ENCODE measurements around the gene ACAP2. TPM values are rescaled to one million over a fixed set of nuclear protein-coding genes. Genes with fewer than 3 reads are reported as not detected.
A peak's percentile ranks its signal among the peaks of the same experiment; 100 is the strongest.

ACAP2 gene
- total RNA-seq, 1 donor from 2014 or later = 38.2 TPM

DNA sequence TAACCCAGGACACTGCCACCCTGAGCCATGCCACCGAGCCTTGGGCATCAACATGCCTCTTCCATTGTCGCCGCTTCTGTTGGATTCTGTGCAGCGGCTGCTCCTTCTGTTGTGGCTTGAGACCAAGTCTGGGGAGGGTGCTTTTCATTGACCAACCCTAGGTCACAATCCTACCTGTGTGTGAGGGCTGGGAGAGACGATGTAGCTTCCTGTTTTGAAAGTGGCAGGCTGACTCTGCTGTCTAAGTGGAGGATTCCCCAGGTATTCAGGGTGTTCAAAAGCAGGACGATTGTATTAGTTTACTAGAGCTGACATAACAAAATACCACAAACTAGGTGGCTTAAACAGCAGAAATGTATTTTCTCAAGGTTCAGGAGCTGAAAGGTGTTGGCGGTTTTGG lies 13.0 kb upstream of the ACAP2 start:
- DNase-seq (ENCODE audit: low spot score) = no peak
- Mint-ChIP-seq H3K36me3 (ENCODE audit: low read depth) (no peaks in the 10 kb centered on the region), H3K4me3 (peak overlapping the region; percentile 11), H3K4me1 (ENCODE audit: low read depth) (peaks cover 21% of the 10 kb centered on the region), H3K27ac (no peak overlapping the region), H3K27me3 (ENCODE audit: insufficient read depth) (peaks cover 6% of the 10 kb centered on the region), H3K9me3 (no peaks in the 10 kb centered on the region)
- intact Hi-C loops (cut with micrococcal nuclease) = loop anchor here (5.0 kb wide), 1 partner anchor 183 kb away; the partner anchor contains the start of gene XXYLT1

DNA sequence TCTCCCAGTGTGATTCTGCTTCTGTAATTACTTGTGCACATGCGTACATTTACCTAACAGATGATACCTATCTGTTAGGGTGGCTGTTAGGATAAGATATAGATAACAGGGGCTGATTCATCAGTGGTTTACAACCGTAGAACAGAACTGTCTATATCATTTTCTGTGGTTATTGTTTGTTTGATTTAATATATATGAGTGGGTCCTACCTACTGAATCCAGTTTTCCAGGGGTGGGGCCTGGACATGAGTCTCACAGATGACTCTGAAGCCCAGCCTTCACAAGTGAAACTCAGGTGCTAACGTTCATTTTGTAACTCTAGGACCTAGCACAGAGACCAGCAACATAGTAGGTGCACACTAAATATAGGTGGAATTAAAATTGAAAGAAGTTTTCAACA lies 10.4 kb upstream of the ACAP2 start:
- H3K4me1 Mint-ChIP-seq (ENCODE audit: low read depth) = peaks cover 15% of the 10 kb centered on the region
- intact Hi-C loops (cut with micrococcal nuclease) = no loop called here
- DNase-seq (ENCODE audit: low spot score) = no peak
- no peaks in the 10 kb centered on the region for H3K36me3 Mint-ChIP-seq (ENCODE audit: low read depth)
- no peak overlapping the region for H3K4me3 Mint-ChIP-seq
- H3K27me3 Mint-ChIP-seq (ENCODE audit: insufficient read depth) = peaks cover 6% of the 10 kb centered on the region
- no peaks in the 10 kb centered on the region for H3K9me3 Mint-ChIP-seq
- H3K27ac Mint-ChIP-seq = no peak overlapping the region

DNA sequence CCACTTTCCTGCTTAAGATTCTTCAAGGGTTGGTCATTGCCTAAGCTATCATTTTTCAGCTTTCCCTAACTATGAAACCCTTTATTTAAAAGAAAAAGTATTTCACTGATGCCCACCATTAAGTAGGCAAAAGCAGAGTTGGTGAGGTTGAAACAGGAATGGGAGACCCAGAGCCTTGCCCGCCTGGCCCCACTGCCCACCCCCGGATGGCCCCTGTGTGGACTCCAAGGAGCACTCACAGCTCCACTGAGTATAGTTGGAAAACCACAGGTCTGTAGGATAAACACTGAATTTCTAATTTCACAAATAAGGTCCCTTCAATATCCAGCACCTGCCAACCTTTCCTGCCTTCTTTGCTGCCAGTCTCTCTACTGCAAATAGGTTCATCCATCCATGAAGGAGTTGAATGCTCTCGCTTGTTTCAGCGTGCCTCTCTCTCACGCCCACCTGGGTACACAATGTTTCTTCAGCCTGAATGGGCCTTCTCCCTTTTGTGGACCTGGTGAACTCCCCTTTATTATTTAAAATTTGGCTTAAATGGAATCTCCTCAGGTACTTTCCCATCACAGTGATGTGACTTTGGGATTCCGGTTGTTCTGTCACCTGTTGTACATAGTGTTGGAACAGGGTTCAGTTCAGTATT lies 8.7 kb upstream of the ACAP2 start:
- peaks cover 6% of the 10 kb centered on the region for H3K27me3 Mint-ChIP-seq (ENCODE audit: insufficient read depth)
- H3K27ac Mint-ChIP-seq = no peak overlapping the region
- no peaks in the 10 kb centered on the region for H3K9me3 Mint-ChIP-seq
- H3K4me1 Mint-ChIP-seq (ENCODE audit: low read depth) = peaks cover 12% of the 10 kb centered on the region
- H3K36me3 Mint-ChIP-seq (ENCODE audit: low read depth) = no peaks in the 10 kb centered on the region
- no peak overlapping the region for H3K4me3 Mint-ChIP-seq
- intact Hi-C loops (cut with micrococcal nuclease) = no loop called here
- DNase-seq (ENCODE audit: low spot score) = no peak

DNA sequence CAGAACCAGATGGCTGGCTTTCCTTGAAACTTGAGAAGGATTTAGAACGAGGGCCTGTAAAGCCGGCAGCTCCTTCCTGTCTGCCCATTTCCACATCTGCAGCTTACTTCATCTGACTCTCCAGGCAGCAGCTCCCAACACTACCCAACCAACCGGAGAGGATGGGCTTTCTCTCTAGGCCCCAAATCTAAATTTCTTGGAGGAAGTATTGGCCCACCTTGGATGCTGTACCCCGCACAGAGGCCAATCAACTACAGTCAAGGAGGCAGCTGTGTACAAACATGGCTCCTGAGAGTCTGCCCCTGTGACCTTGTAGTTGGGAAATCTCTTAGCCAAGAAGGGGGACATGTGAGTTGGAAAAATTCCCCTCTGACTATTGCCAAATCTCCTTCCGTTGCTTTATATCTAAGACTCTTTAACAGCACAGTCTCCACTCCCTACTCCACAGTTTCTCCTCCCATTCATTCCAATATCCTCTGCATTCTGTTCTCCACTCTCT lies 8.0 kb upstream of the ACAP2 start:
- no peak for DNase-seq (ENCODE audit: low spot score)
- intact Hi-C loops (cut with micrococcal nuclease) = no loop called here
- no peak overlapping the region for H3K4me3 Mint-ChIP-seq
- H3K9me3 Mint-ChIP-seq = no peaks in the 10 kb centered on the region
- H3K27ac Mint-ChIP-seq = no peak overlapping the region
- peaks cover 6% of the 10 kb centered on the region for H3K27me3 Mint-ChIP-seq (ENCODE audit: insufficient read depth)
- H3K36me3 Mint-ChIP-seq (ENCODE audit: low read depth) = no peaks in the 10 kb centered on the region
- peaks cover 13% of the 10 kb centered on the region for H3K4me1 Mint-ChIP-seq (ENCODE audit: low read depth)

DNA sequence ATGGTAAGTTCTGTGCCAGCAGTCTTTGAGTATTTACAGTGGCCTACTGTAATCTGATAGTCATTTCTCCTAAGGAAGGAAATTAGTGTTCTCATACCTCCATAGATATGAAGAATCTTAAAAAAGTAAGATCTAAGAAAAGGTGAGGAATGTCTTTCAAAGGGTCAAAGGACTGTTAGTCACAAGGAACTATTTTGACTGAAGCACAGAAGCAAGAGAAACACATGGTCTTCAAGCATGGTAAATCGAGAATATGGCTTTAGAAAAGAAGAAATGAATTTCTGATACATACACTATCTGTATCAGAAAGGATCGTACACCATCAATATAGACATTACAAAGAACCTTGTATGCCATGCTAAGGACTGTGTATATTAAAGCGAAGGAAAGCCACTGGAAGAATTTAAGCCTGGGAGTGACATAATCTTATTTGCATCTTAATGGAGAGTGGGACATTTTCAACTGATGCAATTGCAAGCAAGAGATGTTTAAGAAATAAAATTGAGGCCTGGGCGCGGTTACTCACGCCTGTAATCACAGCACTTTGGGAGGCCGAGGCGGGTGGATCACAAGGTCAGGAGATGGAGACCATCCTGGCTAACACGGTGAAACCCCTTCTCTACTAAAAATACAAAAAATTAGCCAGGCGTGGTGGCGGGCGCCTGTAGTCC lies 5.5 kb upstream of the ACAP2 start:
- no peaks in the 10 kb centered on the region for H3K9me3 Mint-ChIP-seq
- H3K4me1 Mint-ChIP-seq (ENCODE audit: low read depth) = peaks cover 18% of the 10 kb centered on the region
- H3K27me3 Mint-ChIP-seq (ENCODE audit: insufficient read depth) = peaks cover 6% of the 10 kb centered on the region
- no peak for DNase-seq (ENCODE audit: low spot score)
- H3K36me3 Mint-ChIP-seq (ENCODE audit: low read depth) = no peaks in the 10 kb centered on the region
- intact Hi-C loops (cut with micrococcal nuclease) = loop anchor here (10.0 kb wide), 2 partner anchors 456 to 964 kb away; partner anchors contain the start of genes ATP13A3 and TNK2
- no peak overlapping the region for H3K27ac Mint-ChIP-seq
- no peak overlapping the region for H3K4me3 Mint-ChIP-seq

DNA sequence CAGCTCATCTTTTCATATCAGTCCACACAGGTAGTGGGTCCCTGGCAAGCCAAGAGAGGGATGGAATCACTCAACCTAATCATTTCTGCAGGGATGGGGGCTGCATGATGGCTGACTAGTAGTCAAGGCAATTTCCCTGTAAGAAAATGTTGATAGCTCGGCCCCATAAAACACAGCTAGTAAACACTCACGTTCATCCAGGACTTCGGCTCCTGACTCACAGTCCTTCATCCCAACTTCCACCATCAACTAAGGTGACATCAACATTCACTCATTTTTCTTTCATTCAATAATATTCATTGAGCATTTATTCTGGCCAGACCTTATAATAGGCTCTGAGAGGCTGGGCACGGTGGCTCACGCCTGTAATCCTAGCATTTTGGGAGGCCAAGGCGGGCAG lies 4.4 kb upstream of the ACAP2 start:
- no peak overlapping the region for H3K4me3 Mint-ChIP-seq
- H3K4me1 Mint-ChIP-seq (ENCODE audit: low read depth) = peaks cover 21% of the 10 kb centered on the region
- H3K9me3 Mint-ChIP-seq = no peaks in the 10 kb centered on the region
- intact Hi-C loops (cut with micrococcal nuclease) = loop anchor here (10.0 kb wide), 2 partner anchors 458 to 962 kb away; partner anchors contain the start of genes ATP13A3 and TNK2
- no peak for DNase-seq (ENCODE audit: low spot score)
- no peak overlapping the region for H3K27ac Mint-ChIP-seq
- peaks cover 6% of the 10 kb centered on the region for H3K27me3 Mint-ChIP-seq (ENCODE audit: insufficient read depth)
- H3K36me3 Mint-ChIP-seq (ENCODE audit: low read depth) = no peaks in the 10 kb centered on the region

DNA sequence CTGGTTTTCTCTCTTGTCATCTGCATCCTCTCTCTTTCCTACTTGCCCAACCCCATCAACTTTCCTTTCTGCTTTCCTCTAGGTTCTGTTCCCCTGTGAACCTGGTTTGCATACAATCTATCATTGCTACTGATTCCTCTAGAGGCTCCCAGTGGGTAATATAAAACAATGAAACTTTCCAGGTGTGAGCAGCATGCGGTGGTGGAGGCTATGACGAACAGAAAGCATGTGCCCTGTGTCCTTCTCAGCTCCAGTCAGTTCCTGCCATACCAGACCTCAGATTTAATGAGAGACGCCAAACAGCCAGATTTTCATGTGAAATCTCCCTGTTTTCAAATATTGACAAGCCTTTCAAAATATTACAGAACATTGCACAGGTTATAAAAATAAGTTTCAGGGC lies 3.5 kb upstream of the ACAP2 start:
- intact Hi-C loops (cut with micrococcal nuclease) = loop anchor here (10.0 kb wide), 2 partner anchors 458 to 962 kb away; partner anchors contain the start of genes ATP13A3 and TNK2
- no peak for DNase-seq (ENCODE audit: low spot score)
- no peak overlapping the region for H3K4me3 Mint-ChIP-seq
- peak overlapping the region; percentile 6 for H3K27ac Mint-ChIP-seq
- H3K4me1 Mint-ChIP-seq (ENCODE audit: low read depth) = peaks cover 26% of the 10 kb centered on the region
- H3K9me3 Mint-ChIP-seq = no peaks in the 10 kb centered on the region
- H3K36me3 Mint-ChIP-seq (ENCODE audit: low read depth) = no peaks in the 10 kb centered on the region
- peaks cover 2% of the 10 kb centered on the region for H3K27me3 Mint-ChIP-seq (ENCODE audit: insufficient read depth)

DNA sequence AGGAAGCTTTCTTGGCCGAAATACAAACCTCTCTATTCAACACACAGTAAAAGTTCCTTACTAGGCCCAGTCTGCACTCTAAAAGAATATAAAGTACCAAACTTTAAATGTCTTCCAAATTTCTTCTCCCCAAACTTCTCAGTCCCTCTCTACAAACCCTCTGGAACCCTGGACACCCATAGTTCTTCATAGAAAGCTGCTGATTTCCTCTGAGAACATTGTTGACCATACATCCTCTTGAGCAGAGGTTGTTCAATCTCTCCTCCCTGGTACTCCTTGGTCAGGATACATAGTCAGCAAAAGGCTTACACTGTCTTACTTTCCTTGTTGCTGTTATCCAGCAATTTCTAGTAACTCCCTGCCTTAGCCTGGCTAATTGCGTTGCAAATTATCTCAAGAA lies 3.1 kb upstream of the ACAP2 start:
- DNase-seq (ENCODE audit: low spot score) = no peak
- Mint-ChIP-seq H3K9me3 (no peaks in the 10 kb centered on the region), H3K27me3 (ENCODE audit: insufficient read depth) (peaks cover 2% of the 10 kb centered on the region), H3K4me1 (ENCODE audit: low read depth) (peaks cover 31% of the 10 kb centered on the region), H3K4me3 (no peak overlapping the region), H3K27ac (no peak overlapping the region), H3K36me3 (ENCODE audit: low read depth) (no peaks in the 10 kb centered on the region)
- intact Hi-C loops (cut with micrococcal nuclease) = loop anchor here (10.0 kb wide), 2 partner anchors 459 to 961 kb away; partner anchors contain the start of genes ATP13A3 and TNK2

DNA sequence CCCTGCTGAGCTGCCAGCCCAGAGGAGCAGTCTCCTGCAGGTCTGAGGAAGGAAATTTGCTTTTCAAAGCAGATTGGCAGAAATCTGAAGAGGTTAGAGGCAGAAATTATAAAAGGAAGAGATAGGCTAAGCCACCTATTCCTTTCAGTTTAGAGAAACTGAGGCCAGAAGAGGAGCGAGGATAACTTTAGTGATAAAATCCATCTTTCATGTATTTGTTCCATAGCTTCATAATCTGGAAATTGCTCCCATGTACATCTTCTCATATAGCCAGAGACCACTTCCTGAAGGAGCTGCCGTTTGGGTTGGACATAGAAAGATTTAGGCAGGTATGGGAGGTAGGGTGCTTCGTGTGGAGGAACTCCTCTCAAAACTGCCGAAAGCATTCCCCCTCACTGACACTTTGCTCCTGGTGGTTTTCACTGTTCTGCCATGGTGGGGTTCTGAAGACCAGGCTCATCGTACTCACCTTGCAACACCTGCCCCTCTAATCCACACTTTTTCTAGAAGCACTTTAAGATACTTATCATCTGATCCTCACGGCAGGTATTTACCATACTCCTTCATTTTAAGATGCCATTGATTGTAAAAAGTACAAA lies 670 bp upstream of the ACAP2 start:
- intact Hi-C loops (cut with micrococcal nuclease) = loop anchor here (1.0 to 10.0 kb wide), 10 partner anchors 15 to 959 kb away; partner anchors contain the start of genes ATP13A3, FAM43A, LSG1 and TNK2
- no peak for DNase-seq (ENCODE audit: low spot score)
- no peaks in the 10 kb centered on the region for H3K9me3 Mint-ChIP-seq
- H3K27ac Mint-ChIP-seq = peak overlapping the region; percentile 81
- H3K27me3 Mint-ChIP-seq (ENCODE audit: insufficient read depth) = no peaks in the 10 kb centered on the region
- peaks cover 42% of the 10 kb centered on the region for H3K4me1 Mint-ChIP-seq (ENCODE audit: low read depth)
- H3K4me3 Mint-ChIP-seq = peak overlapping the region; percentile 92
- H3K36me3 Mint-ChIP-seq (ENCODE audit: low read depth) = no peaks in the 10 kb centered on the region

DNA sequence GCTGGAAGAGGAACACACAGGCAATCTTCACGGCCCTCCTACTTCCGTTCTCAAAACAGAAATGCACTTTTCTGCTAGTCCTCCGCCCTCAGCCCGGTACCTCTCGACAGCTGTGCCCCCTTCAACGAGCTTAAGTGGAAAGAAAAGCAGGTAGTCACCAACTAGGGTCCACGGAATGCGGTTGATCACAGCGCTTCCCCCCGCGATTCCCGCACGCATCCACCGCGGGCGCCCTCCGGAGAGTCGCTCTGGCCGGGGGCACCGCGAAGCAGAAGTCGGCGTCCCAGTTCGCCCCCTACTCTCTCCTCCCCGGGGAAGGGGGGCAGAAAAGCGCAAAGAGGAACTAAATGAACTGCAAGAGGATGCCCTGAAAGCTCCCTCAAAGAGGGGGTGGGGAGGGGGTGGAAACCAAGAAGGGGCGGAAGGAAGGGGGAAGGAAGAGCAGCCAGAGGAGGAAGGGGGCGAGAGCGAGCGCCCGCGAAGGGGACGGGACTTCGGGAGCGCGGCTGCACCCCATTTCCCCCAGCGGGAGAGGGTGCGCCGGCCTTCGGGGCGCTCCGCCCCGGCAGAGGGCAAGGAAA lies 738 bp downstream of the ACAP2 start:
- Mint-ChIP-seq H3K4me3 (peak overlapping the region; percentile 92), H3K9me3 (no peaks in the 10 kb centered on the region), H3K4me1 (ENCODE audit: low read depth) (peaks cover 42% of the 10 kb centered on the region), H3K27me3 (ENCODE audit: insufficient read depth) (no peaks in the 10 kb centered on the region), H3K36me3 (ENCODE audit: low read depth) (no peaks in the 10 kb centered on the region), H3K27ac (peak overlapping the region; percentile 86)
- intact Hi-C loops (cut with micrococcal nuclease) = loop anchor here (2.0 to 10.0 kb wide), 7 partner anchors 17 to 957 kb away; partner anchors contain the start of genes ATP13A3, FAM43A, LSG1 and TNK2
- DNase-seq (ENCODE audit: low spot score) = peak; percentile 30

DNA sequence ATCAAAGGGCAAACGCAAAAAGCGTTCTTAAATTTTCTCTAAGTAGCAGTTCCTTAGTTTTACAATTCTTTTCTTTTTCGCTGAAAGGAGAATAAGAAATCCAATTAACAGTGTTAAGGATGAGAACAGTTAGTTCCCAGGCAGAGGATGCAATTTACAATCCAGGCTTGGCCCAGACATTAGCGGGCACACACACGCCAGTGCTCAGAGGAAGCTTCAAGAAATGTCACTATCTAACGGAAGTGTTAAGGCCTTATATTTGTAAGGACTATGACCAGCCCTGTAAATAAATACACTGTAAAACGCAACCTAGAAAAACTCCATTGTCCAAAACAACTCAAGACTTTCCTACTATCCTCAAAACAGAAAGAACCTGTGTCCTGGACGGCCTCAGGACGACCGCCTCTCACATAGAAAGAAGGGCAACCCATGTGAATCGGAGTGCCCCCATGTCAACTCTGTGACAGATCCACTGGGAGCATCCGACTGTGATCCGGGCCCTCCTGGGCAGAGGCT lies 1.3 kb downstream of the ACAP2 start:
- no peak for DNase-seq (ENCODE audit: low spot score)
- peaks cover 42% of the 10 kb centered on the region for H3K4me1 Mint-ChIP-seq (ENCODE audit: low read depth)

DNA sequence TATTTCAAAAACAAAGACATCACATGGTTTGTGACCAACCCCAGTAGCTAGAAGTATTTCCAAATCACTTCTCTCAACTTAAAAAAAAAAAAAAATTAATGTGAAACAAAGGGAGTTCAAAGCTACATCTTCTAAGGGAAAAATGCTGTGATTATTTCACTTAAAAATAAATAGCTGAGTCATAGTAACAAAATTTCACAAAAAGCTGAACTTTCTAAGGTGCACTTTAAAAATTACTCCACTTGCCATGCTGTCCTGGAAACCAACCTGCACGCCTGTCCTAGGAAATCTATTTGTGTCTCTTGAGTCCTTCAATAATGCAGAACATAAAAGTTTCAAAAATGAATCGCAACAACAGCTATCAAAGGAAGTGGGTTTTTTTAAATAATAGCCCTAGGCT lies 1.8 kb downstream of the ACAP2 start:
- Mint-ChIP-seq H3K4me3 (peak overlapping the region; percentile 92), H3K27ac (peak overlapping the region; percentile 86), H3K36me3 (ENCODE audit: low read depth) (no peaks in the 10 kb centered on the region), H3K27me3 (ENCODE audit: insufficient read depth) (no peaks in the 10 kb centered on the region), H3K4me1 (ENCODE audit: low read depth) (peaks cover 38% of the 10 kb centered on the region), H3K9me3 (no peaks in the 10 kb centered on the region)
- DNase-seq (ENCODE audit: low spot score) = no peak
- intact Hi-C loops (cut with micrococcal nuclease) = loop anchor here (2.0 to 10.0 kb wide), 5 partner anchors 82 to 956 kb away; partner anchors contain the start of genes ATP13A3, FAM43A, LSG1 and TNK2

More for the DNA sequence above, 1.3 kb downstream of the ACAP2 start:
- intact Hi-C loops (cut with micrococcal nuclease) = loop anchor here (2.0 to 10.0 kb wide), 5 partner anchors 81 to 957 kb away; partner anchors contain the start of genes ATP13A3, FAM43A, LSG1 and TNK2
- Mint-ChIP-seq H3K9me3 (no peaks in the 10 kb centered on the region), H3K36me3 (ENCODE audit: low read depth) (no peaks in the 10 kb centered on the region), H3K4me3 (peak overlapping the region; percentile 92), H3K27ac (peak overlapping the region; percentile 86), H3K27me3 (ENCODE audit: insufficient read depth) (no peaks in the 10 kb centered on the region)

Measured in activated T-helper 1 cell treated with anti-CD3 and anti-CD28 coated beads, Interleukin-12 subunit alpha, Interleukin-12 subunit beta, Interleukin-2, Interleukin-4 antibody, amounts not matched to agents 30 ng/mL and 10 ng/mL and 1 ng/mL, durations not matched to agents 14 hours and 24 hours and 36 hours (primary cell).